GM23338 (cell line): ENCODE results near the gene BTBD16. TPM values are rescaled to one million over a fixed set of nuclear protein-coding genes. Genes with fewer than 3 reads are reported as not detected.

ENCODE experiments used
- ATAC-seq: fragments of 200-7000 bp; cut with Tn5 transposase; 3 replicates; pipeline ENCODE4 v1.9.1; 2020
- DNase-seq: peaks from one replicate; pipeline ENCODE4 v3.0.0-alpha.2; 2015; ENCODE audit warnings: low spot score
- H2AFZ ChIP-seq: fragments of 200-600 bp; sonication (generic); 2 replicates; pipeline ENCODE4 v1.8.0; 2016; ENCODE audit warnings: antibody characterized with exemption, mild to moderate bottlenecking, moderate library complexity
- H3F3A ChIP-seq: fragments of 200-600 bp; sonication (generic); replicated peaks from 2 replicates; pipeline ENCODE4 v1.8.0; 2017; ENCODE audit warnings: antibody characterized with exemption, mixed run types, low read depth
- H3K27ac ChIP-seq: fragments of 200-600 bp; sonication (generic); 2 replicates; pipeline ENCODE4 v1.6.1; 2016; ENCODE audit warnings: low read depth
- H3K27me3 ChIP-seq: fragments of 200-600 bp; sonication (generic); 2 replicates; pipeline ENCODE4 v1.8.0; 2016; ENCODE audit warnings: mild to moderate bottlenecking, mixed run types, moderate library complexity; ENCODE audit not compliant: insufficient read depth
- H3K36me3 ChIP-seq: fragments of 200-600 bp; sonication (generic); 2 replicates; pipeline ENCODE4 v1.8.0; 2016; ENCODE audit warnings: mild to moderate bottlenecking; ENCODE audit not compliant: insufficient read depth
- H3K4me1 ChIP-seq: fragments of 200-600 bp; sonication (generic); 2 replicates; pipeline ENCODE4 v1.8.0; 2016; ENCODE audit warnings: mild to moderate bottlenecking, moderate library complexity; ENCODE audit not compliant: insufficient read depth
- H3K4me2 ChIP-seq: fragments of 200-600 bp; sonication (generic); 2 replicates; pipeline ENCODE4 v1.7.1; 2017; ENCODE audit warnings: mixed run types
- H3K4me3 ChIP-seq: fragments of 200-600 bp; sonication (generic); 2 replicates; pipeline ENCODE4 v1.6.1; 2016; ENCODE audit warnings: mixed run types
- H3K79me2 ChIP-seq: fragments of 200-600 bp; sonication (generic); replicated peaks from 2 replicates; pipeline ENCODE4 v1.8.0; 2017; ENCODE audit warnings: mild to moderate bottlenecking; ENCODE audit not compliant: insufficient read depth
- H3K9me2 ChIP-seq: fragments of 200-600 bp; sonication (generic); 2 replicates; pipeline ENCODE4 v1.8.0; 2017; ENCODE audit not compliant: insufficient read depth
- H4K20me1 ChIP-seq: fragments of 200-600 bp; sonication (generic); replicated peaks from 2 replicates; pipeline ENCODE4 v1.8.0; 2017; ENCODE audit warnings: mild to moderate bottlenecking; ENCODE audit not compliant: insufficient read depth
- H3K27ac Mint-ChIP-seq: 2 replicates; pipeline ENCODE4 v1.8.0; 2020; ENCODE audit warnings: inconsistent platforms, mild to moderate bottlenecking, moderate library complexity, mixed read lengths
- H3K27me3 Mint-ChIP-seq: 3 replicates; pipeline ENCODE4 v1.8.0; 2022; ENCODE audit warnings: low read depth, mild to moderate bottlenecking, moderate library complexity, mixed read lengths, inconsistent platforms; ENCODE audit not compliant: insufficient read depth, poor library complexity
- H3K36me3 Mint-ChIP-seq: 3 replicates; pipeline ENCODE4 v1.8.0; 2021; ENCODE audit warnings: low read depth, mild to moderate bottlenecking, inconsistent platforms, moderate library complexity, mixed read lengths
- H3K4me1 Mint-ChIP-seq: 3 replicates; pipeline ENCODE4 v1.8.0; 2020; ENCODE audit warnings: mild to moderate bottlenecking, inconsistent platforms, mixed read lengths
- H3K4me3 Mint-ChIP-seq: 3 replicates; pipeline ENCODE4 v1.8.0; 2021; ENCODE audit warnings: moderate library complexity, mild to moderate bottlenecking, inconsistent platforms, mixed read lengths
- H3K9me3 Mint-ChIP-seq: 3 replicates; pipeline ENCODE4 v1.8.0; 2020; ENCODE audit warnings: moderate library complexity, mild to moderate bottlenecking, inconsistent platforms, mixed read lengths
- POLR2AphosphoS5 ChIP-seq: IDR thresholded peaks from 2 replicates; pipeline ENCODE4 v1.6.1; 2016; ENCODE audit warnings: antibody characterized with exemption, low read depth
- STAT1 ChIP-seq: IDR thresholded peaks from one replicate; pipeline ENCODE4 v1.6.1; 2016; ENCODE audit warnings: antibody characterized with exemption; ENCODE audit not compliant: unreplicated experiment
- ZNF114 ChIP-seq: fragments of 250-450 bp; sonication (Bioruptor Pico); IDR thresholded peaks from 2 replicates; pipeline ENCODE4 v1.5.0; 2020; ENCODE audit warnings: mild to moderate bottlenecking, moderate library complexity
- ZNF331 ChIP-seq: fragments of 250-450 bp; sonication (Bioruptor Pico); IDR thresholded peaks from 2 replicates; pipeline ENCODE4 v1.5.0; 2020; ENCODE audit warnings: low read depth, mild to moderate bottlenecking, moderate library complexity
- polyA plus RNA-seq: library from polyadenylated mRNA; unstranded; fragments of >200 nt; fragmentation: Nextera tagmentation; extraction: Ambion mirVana; gene quantifications from 2 replicates; pipeline ENCODE4 v1.2.1, GENCODE V29; 2016
- total RNA-seq: library from RNA; depleted of rRNA; stranded (reverse); fragments of >200 nt; shearing (Covaris generic); gene quantifications from 2 replicates; pipeline ENCODE4 v1.2.3, GENCODE V29; 2014
- TF ChIP-seq, protein P1 (sequence below): IDR thresholded peaks from one replicate; pipeline ENCODE4 v1.6.1; 2018; ENCODE audit warnings: antibody characterized with exemption; ENCODE audit not compliant: unreplicated experiment
- TF ChIP-seq, protein P2 (sequence below): fragments of 250-450 bp; sonication (Bioruptor Pico); IDR thresholded peaks from 2 replicates; pipeline ENCODE4 v1.5.0; 2020; ENCODE audit warnings: mild to moderate bottlenecking, moderate library complexity

Gene BTBD16
- total and polyA plus RNA-seq, 2 experiments from 2014 or later, result not detected

GRCh38 chr10:122285506-122286444 is 14.7 kb downstream of the BTBD16 start:
- no peak overlapping the region for H3K4me2 ChIP-seq
- H3K36me3 Mint-ChIP-seq, result no peaks in the 10 kb centered on the region
- DNase-seq, result no peak
- H3K27ac ChIP-seq, result no peak overlapping the region
- no peak overlapping the region for H3K4me3 Mint-ChIP-seq
- H4K20me1 ChIP-seq, result no peaks in the 10 kb centered on the region
- H3K27me3 ChIP-seq, result no peaks in the 10 kb centered on the region
- ATAC-seq, result no peak
- no peak overlapping the region for H3K4me3 ChIP-seq
- no peaks in the 10 kb centered on the region for H3K9me2 ChIP-seq
- H3K4me1 ChIP-seq, result no peaks in the 10 kb centered on the region
- H3K27ac Mint-ChIP-seq, result no peak overlapping the region
- H3K27me3 Mint-ChIP-seq, result peaks cover 1% of the 10 kb centered on the region
- H3F3A ChIP-seq, result no peaks in the 10 kb centered on the region
- no peaks in the 10 kb centered on the region for H3K79me2 ChIP-seq
- TF ChIP-seq ZNF331 (CRISPR knock-in tag), result no peak
- TF ChIP-seq POLR2AphosphoS5, result no peak
- TF ChIP-seq, protein P1, sequence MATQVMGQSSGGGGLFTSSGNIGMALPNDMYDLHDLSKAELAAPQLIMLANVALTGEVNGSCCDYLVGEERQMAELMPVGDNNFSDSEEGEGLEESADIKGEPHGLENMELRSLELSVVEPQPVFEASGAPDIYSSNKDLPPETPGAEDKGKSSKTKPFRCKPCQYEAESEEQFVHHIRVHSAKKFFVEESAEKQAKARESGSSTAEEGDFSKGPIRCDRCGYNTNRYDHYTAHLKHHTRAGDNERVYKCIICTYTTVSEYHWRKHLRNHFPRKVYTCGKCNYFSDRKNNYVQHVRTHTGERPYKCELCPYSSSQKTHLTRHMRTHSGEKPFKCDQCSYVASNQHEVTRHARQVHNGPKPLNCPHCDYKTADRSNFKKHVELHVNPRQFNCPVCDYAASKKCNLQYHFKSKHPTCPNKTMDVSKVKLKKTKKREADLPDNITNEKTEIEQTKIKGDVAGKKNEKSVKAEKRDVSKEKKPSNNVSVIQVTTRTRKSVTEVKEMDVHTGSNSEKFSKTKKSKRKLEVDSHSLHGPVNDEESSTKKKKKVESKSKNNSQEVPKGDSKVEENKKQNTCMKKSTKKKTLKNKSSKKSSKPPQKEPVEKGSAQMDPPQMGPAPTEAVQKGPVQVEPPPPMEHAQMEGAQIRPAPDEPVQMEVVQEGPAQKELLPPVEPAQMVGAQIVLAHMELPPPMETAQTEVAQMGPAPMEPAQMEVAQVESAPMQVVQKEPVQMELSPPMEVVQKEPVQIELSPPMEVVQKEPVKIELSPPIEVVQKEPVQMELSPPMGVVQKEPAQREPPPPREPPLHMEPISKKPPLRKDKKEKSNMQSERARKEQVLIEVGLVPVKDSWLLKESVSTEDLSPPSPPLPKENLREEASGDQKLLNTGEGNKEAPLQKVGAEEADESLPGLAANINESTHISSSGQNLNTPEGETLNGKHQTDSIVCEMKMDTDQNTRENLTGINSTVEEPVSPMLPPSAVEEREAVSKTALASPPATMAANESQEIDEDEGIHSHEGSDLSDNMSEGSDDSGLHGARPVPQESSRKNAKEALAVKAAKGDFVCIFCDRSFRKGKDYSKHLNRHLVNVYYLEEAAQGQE, result no peak
- TF ChIP-seq, protein P2, sequence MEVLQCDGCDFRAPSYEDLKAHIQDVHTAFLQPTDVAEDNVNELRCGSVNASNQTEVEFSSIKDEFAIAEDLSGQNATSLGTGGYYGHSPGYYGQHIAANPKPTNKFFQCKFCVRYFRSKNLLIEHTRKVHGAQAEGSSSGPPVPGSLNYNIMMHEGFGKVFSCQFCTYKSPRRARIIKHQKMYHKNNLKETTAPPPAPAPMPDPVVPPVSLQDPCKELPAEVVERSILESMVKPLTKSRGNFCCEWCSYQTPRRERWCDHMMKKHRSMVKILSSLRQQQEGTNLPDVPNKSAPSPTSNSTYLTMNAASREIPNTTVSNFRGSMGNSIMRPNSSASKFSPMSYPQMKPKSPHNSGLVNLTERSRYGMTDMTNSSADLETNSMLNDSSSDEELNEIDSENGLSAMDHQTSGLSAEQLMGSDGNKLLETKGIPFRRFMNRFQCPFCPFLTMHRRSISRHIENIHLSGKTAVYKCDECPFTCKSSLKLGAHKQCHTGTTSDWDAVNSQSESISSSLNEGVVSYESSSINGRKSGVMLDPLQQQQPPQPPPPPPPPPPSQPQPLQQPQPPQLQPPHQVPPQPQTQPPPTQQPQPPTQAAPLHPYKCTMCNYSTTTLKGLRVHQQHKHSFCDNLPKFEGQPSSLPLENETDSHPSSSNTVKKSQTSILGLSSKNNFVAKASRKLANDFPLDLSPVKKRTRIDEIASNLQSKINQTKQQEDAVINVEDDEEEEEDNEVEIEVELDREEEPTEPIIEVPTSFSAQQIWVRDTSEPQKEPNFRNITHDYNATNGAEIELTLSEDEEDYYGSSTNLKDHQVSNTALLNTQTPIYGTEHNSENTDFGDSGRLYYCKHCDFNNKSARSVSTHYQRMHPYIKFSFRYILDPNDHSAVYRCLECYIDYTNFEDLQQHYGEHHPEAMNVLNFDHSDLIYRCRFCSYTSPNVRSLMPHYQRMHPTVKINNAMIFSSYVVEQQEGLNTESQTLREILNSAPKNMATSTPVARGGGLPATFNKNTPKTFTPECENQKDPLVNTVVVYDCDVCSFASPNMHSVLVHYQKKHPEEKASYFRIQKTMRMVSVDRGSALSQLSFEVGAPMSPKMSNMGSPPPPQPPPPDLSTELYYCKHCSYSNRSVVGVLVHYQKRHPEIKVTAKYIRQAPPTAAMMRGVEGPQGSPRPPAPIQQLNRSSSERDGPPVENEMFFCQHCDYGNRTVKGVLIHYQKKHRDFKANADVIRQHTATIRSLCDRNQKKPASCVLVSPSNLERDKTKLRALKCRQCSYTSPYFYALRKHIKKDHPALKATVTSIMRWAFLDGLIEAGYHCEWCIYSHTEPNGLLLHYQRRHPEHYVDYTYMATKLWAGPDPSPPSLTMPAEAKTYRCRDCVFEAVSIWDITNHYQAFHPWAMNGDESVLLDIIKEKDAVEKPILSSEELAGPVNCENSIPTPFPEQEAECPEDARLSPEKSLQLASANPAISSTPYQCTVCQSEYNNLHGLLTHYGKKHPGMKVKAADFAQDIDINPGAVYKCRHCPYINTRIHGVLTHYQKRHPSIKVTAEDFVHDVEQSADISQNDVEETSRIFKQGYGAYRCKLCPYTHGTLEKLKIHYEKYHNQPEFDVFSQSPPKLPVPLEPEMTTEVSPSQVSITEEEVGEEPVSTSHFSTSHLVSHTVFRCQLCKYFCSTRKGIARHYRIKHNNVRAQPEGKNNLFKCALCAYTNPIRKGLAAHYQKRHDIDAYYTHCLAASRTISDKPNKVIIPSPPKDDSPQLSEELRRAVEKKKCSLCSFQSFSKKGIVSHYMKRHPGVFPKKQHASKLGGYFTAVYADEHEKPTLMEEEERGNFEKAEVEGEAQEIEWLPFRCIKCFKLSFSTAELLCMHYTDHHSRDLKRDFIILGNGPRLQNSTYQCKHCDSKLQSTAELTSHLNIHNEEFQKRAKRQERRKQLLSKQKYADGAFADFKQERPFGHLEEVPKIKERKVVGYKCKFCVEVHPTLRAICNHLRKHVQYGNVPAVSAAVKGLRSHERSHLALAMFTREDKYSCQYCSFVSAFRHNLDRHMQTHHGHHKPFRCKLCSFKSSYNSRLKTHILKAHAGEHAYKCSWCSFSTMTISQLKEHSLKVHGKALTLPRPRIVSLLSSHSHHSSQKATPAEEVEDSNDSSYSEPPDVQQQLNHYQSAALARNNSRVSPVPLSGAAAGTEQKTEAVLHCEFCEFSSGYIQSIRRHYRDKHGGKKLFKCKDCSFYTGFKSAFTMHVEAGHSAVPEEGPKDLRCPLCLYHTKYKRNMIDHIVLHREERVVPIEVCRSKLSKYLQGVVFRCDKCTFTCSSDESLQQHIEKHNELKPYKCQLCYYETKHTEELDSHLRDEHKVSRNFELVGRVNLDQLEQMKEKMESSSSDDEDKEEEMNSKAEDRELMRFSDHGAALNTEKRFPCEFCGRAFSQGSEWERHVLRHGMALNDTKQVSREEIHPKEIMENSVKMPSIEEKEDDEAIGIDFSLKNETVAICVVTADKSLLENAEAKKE, result no peak
- no peak for TF ChIP-seq ZNF114 (CRISPR knock-in tag)
- TF ChIP-seq STAT1, result no peak
- peaks cover 22% of the 10 kb centered on the region for H3K4me1 Mint-ChIP-seq
- H2AFZ ChIP-seq, result no peak overlapping the region
- no peaks in the 10 kb centered on the region; the same call in 2 of the 3 replicates for H3K9me3 Mint-ChIP-seq
- no peaks in the 10 kb centered on the region for H3K36me3 ChIP-seq
